CD4-positive, alpha-beta T cell (primary cell): ENCODE measurements around the gene POFUT1. TPM values are rescaled to one million over a fixed set of nuclear protein-coding genes. Genes with fewer than 3 reads are reported as not detected.

Experiments
- ATAC-seq: fragments of 200-7000 bp; cut with Tn5 transposase; one replicate; pipeline ENCODE4 v1.10.0; 2022; ENCODE audit warnings: mild to moderate bottlenecking; ENCODE audit not compliant: poor library complexity
- CTCF ChIA-PET: fragments of 350-600 bp; sonication (Branson Sonifier 250); formaldehyde crosslinking; loops from one replicate; lab custom pipeline; 2021; ENCODE audit warnings: antibody characterized with exemption, inconsistent platforms; lab: Charles Lee
- POLR2A ChIA-PET: fragments of 350-600 bp; sonication (Branson Sonifier 250); formaldehyde crosslinking; loops from one replicate; lab custom pipeline; 2021; ENCODE audit warnings: antibody characterized with exemption, inconsistent platforms; lab: Charles Lee
- DNase-seq, 14 experiments: peaks; one replicate each; pipeline ENCODE4 v3.0.0-alpha.2; 2013 to 2020; ENCODE audit warnings: mixed read lengths in 2 of 14
- H3K27ac ChIP-seq, 2 donors: one replicate each; pipeline versions ENCODE4 v1.5.1 to v1.7.0; 2013; ENCODE audit warnings: low read length in 2 of 2, low read depth in 1 of 2, mild to moderate bottlenecking in 1 of 2
- H3K27me3 ChIP-seq, 2 experiments: 1 replicate in 1 of 2; 2 replicates in 1 of 2; pipeline versions ENCODE4 v1.6.1 to v1.7.0; 2013; ENCODE audit warnings: low read length in 2 of 2, control low read depth in 1 of 2, mild to moderate bottlenecking in 1 of 2, moderate library complexity in 1 of 2; ENCODE audit not compliant: insufficient read depth in 2 of 2, control insufficient read depth in 1 of 2
- H3K36me3 ChIP-seq: one replicate; pipeline ENCODE4 v1.6.1; 2013; ENCODE audit warnings: low read length, control low read depth; ENCODE audit not compliant: insufficient read depth
- H3K4me1 ChIP-seq: one replicate; pipeline ENCODE4 v1.6.1; 2013; ENCODE audit warnings: low read length, control low read depth; ENCODE audit not compliant: insufficient read depth
- H3K4me3 ChIP-seq: one replicate; pipeline ENCODE4 v1.5.1; 2013; ENCODE audit warnings: mild to moderate bottlenecking, low read length, moderate library complexity
- H3K9me3 ChIP-seq, 2 experiments: 1 replicate in 1 of 2; 2 replicates in 1 of 2; pipeline versions ENCODE4 v1.6.1 to v1.7.0; 2013; ENCODE audit warnings: low read length in 2 of 2, mild to moderate bottlenecking in 2 of 2, control low read depth in 1 of 2, moderate library complexity in 1 of 2; ENCODE audit not compliant: control insufficient read depth in 1 of 2, insufficient read depth in 1 of 2
- H3K27ac Mint-ChIP-seq: one replicate; pipeline ENCODE4 v1.8.0; 2020; ENCODE audit warnings: mixed read lengths
- H3K27me3 Mint-ChIP-seq: one replicate; pipeline ENCODE4 v1.8.0; 2021; ENCODE audit warnings: mixed read lengths
- H3K36me3 Mint-ChIP-seq: one replicate; pipeline ENCODE4 v1.8.0; 2021; ENCODE audit warnings: low read depth, mixed read lengths
- H3K4me1 Mint-ChIP-seq: one replicate; pipeline ENCODE4 v1.8.0; 2021; ENCODE audit warnings: low read depth, mixed read lengths
- H3K4me3 Mint-ChIP-seq: one replicate; pipeline ENCODE4 v1.8.0; 2020; ENCODE audit warnings: mild to moderate bottlenecking, mixed read lengths
- H3K9me3 Mint-ChIP-seq: one replicate; pipeline ENCODE4 v1.8.0; 2020; ENCODE audit warnings: mixed read lengths
- CTCF ChIP-seq: fragments of 200-600 bp; IDR thresholded peaks from one replicate; pipeline ENCODE4 v1.8.0; 2022; ENCODE audit warnings: antibody characterized with exemption, mild to moderate bottlenecking
- intact Hi-C, 2 experiments: fragments of 100-400 bp; cut with DNase I in 1 of 2; cut with micrococcal nuclease in 1 of 2; formaldehyde crosslinking; loops; one replicate each; pipeline versions ENCODE4 v1.15.1 to v1.9.0; 2023 to 2025; cut with DNase I, micrococcal nuclease
- total RNA-seq, 174 experiments: library from RNA in 2 of 174; stranded (reverse) in 2 of 174; gene quantifications; one replicate each; pipeline ENCODE4 v1.2.3 and lab custom pipeline; 2021 to 2026

The POFUT1 gene
- total RNA-seq, 2 experiments from 2014 or later = 7.5 to 8.8 TPM

DNA sequence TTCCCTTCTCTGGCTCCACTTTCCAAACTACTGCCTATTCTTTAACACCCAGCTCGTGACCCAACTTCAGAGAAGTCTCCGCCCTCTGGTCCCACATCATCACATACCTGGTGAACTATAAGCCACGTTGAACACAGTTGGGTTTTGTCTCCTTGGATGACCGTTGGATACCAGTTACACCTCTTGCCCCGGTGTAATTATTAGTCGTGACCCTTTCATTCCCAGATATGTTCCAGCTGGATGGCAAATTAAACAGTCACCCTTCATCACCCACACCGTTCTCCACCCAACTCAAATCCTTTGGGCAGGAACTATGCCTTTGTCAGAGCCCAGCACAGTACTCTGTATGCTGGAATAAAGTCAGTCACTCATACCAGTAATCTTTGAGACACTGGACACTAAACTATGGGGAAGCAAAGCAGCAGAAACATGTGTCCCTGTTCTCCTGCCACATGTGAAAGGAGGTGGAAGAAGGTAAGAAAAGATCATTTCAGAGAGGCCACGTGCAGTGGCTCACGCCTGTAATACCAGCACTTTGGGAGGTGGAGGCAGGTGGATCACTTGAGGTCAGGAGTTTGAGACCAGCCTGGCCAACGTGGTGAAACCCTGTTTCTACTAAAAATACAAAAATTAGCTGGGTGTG is 22.6 kb upstream of the POFUT1 start:
- CTCF ChIA-PET = no interaction called here
- no peaks in the 10 kb centered on the region for H3K27me3 Mint-ChIP-seq
- no peak for ATAC-seq

DNA sequence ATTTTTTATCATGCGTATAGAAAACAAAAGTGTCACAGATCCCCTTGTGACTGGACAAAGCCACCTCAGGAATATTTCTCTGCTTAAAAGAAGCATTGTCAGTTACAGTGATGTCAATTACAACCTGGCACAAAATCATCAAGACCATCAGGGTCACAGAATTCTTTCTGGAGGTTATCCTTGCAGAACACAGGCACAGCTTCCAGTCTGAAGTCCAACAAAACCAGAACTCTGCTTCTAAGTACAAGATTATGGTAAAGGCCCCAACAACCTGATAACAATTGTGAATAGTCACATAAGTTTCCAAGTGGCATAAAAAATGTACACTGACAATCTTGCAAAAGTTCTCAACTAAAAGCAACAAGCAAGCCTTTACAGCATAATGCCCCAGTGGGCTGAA is 21.2 kb upstream of the POFUT1 start:
- no peaks in the 10 kb centered on the region for H3K9me3 Mint-ChIP-seq
- H3K4me1 ChIP-seq = peaks cover 25% of the 10 kb centered on the region
- no peaks in the 10 kb centered on the region for H3K9me3 ChIP-seq
- peaks cover 23% of the 10 kb centered on the region for H3K4me1 Mint-ChIP-seq
- ChIA-PET POLR2A (no interaction called here), CTCF (no interaction called here)
- H3K27ac ChIP-seq = no peak overlapping the region
- H3K36me3 Mint-ChIP-seq = no peaks in the 10 kb centered on the region
- no peaks in the 10 kb centered on the region for H3K27me3 ChIP-seq
- TF ChIP-seq CTCF = no peak
- H3K4me3 ChIP-seq = no peak overlapping the region
- ATAC-seq (no peak), DNase-seq (no peak)
- H3K27me3 Mint-ChIP-seq = no peaks in the 10 kb centered on the region
- intact Hi-C loops = no loop called here
- H3K36me3 ChIP-seq = no peaks in the 10 kb centered on the region
- no peak overlapping the region for H3K27ac Mint-ChIP-seq
- H3K4me3 Mint-ChIP-seq = no peak overlapping the region

More for the DNA sequence above, 22.6 kb upstream of the POFUT1 start:
- no peak overlapping the region for H3K4me3 ChIP-seq
- DNase-seq = no peak
- H3K4me1 Mint-ChIP-seq = peaks cover 15% of the 10 kb centered on the region
- no peak overlapping the region for H3K27ac ChIP-seq
- H3K4me1 ChIP-seq = peaks cover 19% of the 10 kb centered on the region
- no peaks in the 10 kb centered on the region for H3K36me3 Mint-ChIP-seq
- no peaks in the 10 kb centered on the region for H3K27me3 ChIP-seq
- H3K4me3 Mint-ChIP-seq = no peak overlapping the region
- intact Hi-C loops = no loop called here
- H3K9me3 ChIP-seq = no peaks in the 10 kb centered on the region
- no peak for TF ChIP-seq CTCF
- H3K36me3 ChIP-seq = no peaks in the 10 kb centered on the region
- H3K9me3 Mint-ChIP-seq = no peaks in the 10 kb centered on the region
- POLR2A ChIA-PET = no interaction called here
- no peak overlapping the region for H3K27ac Mint-ChIP-seq

DNA sequence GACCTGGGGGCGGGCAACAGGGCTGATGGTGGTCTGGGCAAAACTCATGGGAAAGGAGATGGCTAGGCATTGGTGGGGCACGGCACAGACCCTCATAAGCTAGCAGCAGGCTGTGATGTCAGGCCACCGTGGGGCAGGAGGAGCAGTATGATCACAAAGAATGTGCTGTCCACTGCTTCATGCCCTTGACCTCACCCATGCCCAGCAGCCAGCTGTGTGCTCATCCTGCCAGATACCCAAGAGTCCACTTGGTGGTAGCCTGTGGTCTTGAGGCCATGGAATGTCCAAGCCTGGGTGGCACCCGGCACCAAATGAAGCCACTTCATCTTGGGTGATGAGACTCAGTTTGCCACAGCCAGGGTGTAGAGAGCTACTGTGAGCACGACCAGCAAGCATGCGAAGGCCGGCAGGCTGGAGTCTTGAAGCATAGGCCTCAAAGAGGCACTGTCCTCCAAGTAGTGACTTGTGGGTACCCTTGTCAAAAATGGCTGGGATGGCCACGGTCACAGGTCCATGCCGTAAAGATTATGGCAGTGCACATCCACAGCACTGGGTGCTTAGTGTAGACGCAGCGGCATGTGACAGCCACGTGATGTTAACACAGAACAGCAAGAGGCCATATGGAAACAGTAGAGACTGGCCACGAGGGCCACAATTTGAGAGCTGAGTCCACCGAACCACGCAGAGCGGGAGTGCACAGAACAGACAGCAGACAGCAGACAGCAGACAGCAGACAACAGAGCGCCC is 19.1 kb upstream of the POFUT1 start:
- DNase-seq = no peak
- peaks cover 6% of the 10 kb centered on the region for H3K36me3 Mint-ChIP-seq
- POLR2A ChIA-PET = interaction anchor here (1.1 to 1.2 kb wide), 2 partner anchors 79 to 97 kb away, joined by 3 to 5 read pairs; partner anchors contain the start of gene TM9SF4

More for the DNA sequence above, 19.1 kb upstream of the POFUT1 start:
- Histone ChIP-seq H3K9me3 (no peaks in the 10 kb centered on the region), H3K27me3 (no peaks in the 10 kb centered on the region), H3K4me1 (peaks cover 25% of the 10 kb centered on the region), H3K36me3 (no peaks in the 10 kb centered on the region), H3K27ac (no peak overlapping the region), H3K4me3 (no peak overlapping the region)
- Mint-ChIP-seq H3K27me3 (no peaks in the 10 kb centered on the region), H3K4me1 (peaks cover 29% of the 10 kb centered on the region), H3K9me3 (no peaks in the 10 kb centered on the region), H3K4me3 (peak overlapping the region; percentile 88), H3K27ac (peak overlapping the region; percentile 85)
- ATAC-seq = no peak
- CTCF ChIA-PET = no interaction called here
- no peak for TF ChIP-seq CTCF
- intact Hi-C loops = no loop called here
